Erythroblast (primary cell): ENCODE data around the gene PCDHA2.
"Not testable (repeated sequence)": the region's sequence is repeated elsewhere in the genome, so short reads cannot be mapped to it uniquely, and the experiment has no call there.

ENCODE experiments used
- GATA1 ChIP-seq: IDR thresholded peaks from 2 replicates; pipeline ENCODE4 v1.6.1; 2011; ENCODE audit warnings: low read depth, mild to moderate bottlenecking, control low read depth, low read length, moderate library complexity
- POLR2A ChIP-seq: IDR thresholded peaks from 2 replicates; pipeline ENCODE4 v1.6.1; 2011; ENCODE audit warnings: mild to moderate bottlenecking, low read length

DNA sequence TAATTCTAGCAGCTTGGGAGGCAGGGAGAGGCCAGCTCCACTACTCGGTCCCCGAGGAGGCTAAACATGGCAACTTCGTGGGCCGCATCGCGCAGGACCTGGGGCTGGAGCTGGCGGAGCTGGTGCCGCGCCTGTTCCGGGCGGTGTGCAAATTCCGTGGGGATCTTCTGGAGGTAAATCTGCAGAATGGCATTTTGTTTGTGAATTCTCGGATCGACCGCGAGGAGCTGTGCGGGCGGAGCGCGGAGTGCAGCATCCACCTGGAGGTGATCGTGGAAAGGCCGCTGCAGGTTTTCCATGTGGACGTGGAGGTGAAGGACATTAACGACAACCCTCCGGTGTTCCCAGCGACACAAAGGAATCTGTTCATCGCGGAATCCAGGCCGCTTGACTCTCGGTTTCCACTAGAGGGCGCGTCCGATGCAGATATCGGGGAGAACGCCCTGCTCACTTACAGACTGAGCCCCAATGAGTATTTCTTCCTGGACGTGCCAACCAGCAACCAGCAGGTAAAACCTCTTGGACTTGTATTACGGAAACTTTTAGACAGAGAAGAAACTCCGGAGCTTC, 39.9 kb downstream of the PCDHA2 start:
- TF ChIP-seq POLR2A, GATA1: not testable (repeated sequence)
